Endothelial cell of umbilical vein (primary cell): ENCODE data around the gene RSPH1. TPM values are rescaled to one million over a fixed set of nuclear protein-coding genes. Genes with fewer than 3 reads are reported as not detected.

Experiments
- BruUV-seq: library from RNA; stranded (reverse); fragments of 400-500 nt; replicated peaks from 2 replicates; lab custom pipeline; 2021; lab: Mats Ljungman, UMichigan
- CTCF ChIA-PET: fragments of 300-600, 350-600 bp; sonication (Branson Sonifier 250); formaldehyde crosslinking; loops from one replicate; lab custom pipeline; 2021; ENCODE audit warnings: antibody characterized with exemption, inconsistent platforms; lab: Charles Lee
- POLR2A ChIA-PET: fragments of 300-600, 350-600 bp; sonication (Branson Sonifier 250); formaldehyde crosslinking; loops from one replicate; lab custom pipeline; 2021; ENCODE audit warnings: antibody characterized with exemption, inconsistent platforms; lab: Charles Lee
- DNase-seq: peaks from one replicate; pipeline ENCODE4 v3.0.0-alpha.2; 2011; ENCODE audit warnings: low read depth, low spot score
- FAIRE-seq: peaks from 2 replicates; lab custom pipeline; 2011; peaks lifted over from hg19 to GRCh38; lab: Jason Lieb, UNC
- H2AFZ ChIP-seq: 2 replicates; pipeline ENCODE4 v1.6.0; 2012; ENCODE audit warnings: low read depth, low read length, control low read depth, inconsistent platforms
- H3K27ac ChIP-seq: 2 replicates; pipeline ENCODE4 v1.5.1; 2011; ENCODE audit warnings: low read depth, mild to moderate bottlenecking, control low read depth, low read length, moderate library complexity; ENCODE audit not compliant: insufficient read depth
- H3K27me3 ChIP-seq, 2 experiments: 2 replicates each; pipeline versions ENCODE4 v1.6.0 to v1.6.1; 2011; ENCODE audit warnings: low read length in 2 of 2, mixed read lengths in 1 of 2; ENCODE audit not compliant: control insufficient read depth in 2 of 2, insufficient read depth in 2 of 2
- H3K36me3 ChIP-seq, 2 experiments: 2 replicates in 1 of 2; 3 replicates in 1 of 2; pipeline ENCODE4 v1.5.1; 2011; ENCODE audit warnings: low read length in 2 of 2, mild to moderate bottlenecking in 1 of 2, moderate library complexity in 1 of 2; ENCODE audit not compliant: control insufficient read depth in 2 of 2, insufficient read depth in 2 of 2; ENCODE audit errors: extremely low read depth in 1 of 2
- H3K4me1 ChIP-seq: 3 replicates; pipeline ENCODE4 v1.5.1; 2011; ENCODE audit warnings: mild to moderate bottlenecking, low read length; ENCODE audit not compliant: control insufficient read depth, insufficient read depth; ENCODE audit errors: extremely low read depth
- H3K4me2 ChIP-seq: 2 replicates; pipeline ENCODE4 v1.6.1; 2011; ENCODE audit warnings: low read length, control low read depth, mixed read lengths; ENCODE audit not compliant: insufficient read depth
- H3K4me3 ChIP-seq, 3 experiments: fragments of 200-600 bp in 1 of 3; sonication (generic), shearing (Covaris generic) in 1 of 3; replicated peaks in 1 of 3; 2 replicates each; pipeline ENCODE4 v1.5.1; 2011 to 2016; ENCODE audit warnings: control low read depth in 3 of 3, low read length in 3 of 3, mild to moderate bottlenecking in 2 of 3, inconsistent platforms in 1 of 3, low read depth in 1 of 3, moderate library complexity in 1 of 3; ENCODE audit not compliant: insufficient read depth in 1 of 3
- H3K79me2 ChIP-seq: 2 replicates; pipeline ENCODE4 v1.6.0; 2012; ENCODE audit warnings: low read length, inconsistent platforms; ENCODE audit not compliant: control insufficient read depth, insufficient read depth
- H3K9ac ChIP-seq: replicated peaks from 2 replicates; pipeline ENCODE3; 2011; ENCODE audit warnings: low read length, control low read depth; ENCODE audit not compliant: insufficient read depth; ENCODE audit errors: extremely low read depth
- H3K9me1 ChIP-seq: replicated peaks from 3 replicates; pipeline ENCODE4 v1.6.0; 2011; ENCODE audit warnings: mild to moderate bottlenecking, low read length; ENCODE audit not compliant: control insufficient read depth, insufficient read depth; ENCODE audit errors: extremely low read depth
- H3K9me3 ChIP-seq: replicated peaks from 2 replicates; pipeline ENCODE4 v1.5.1; 2012; ENCODE audit warnings: low read length, inconsistent platforms; ENCODE audit not compliant: control insufficient read depth, insufficient read depth
- H4K20me1 ChIP-seq: replicated peaks from 2 replicates; pipeline ENCODE3; 2011; ENCODE audit warnings: mild to moderate bottlenecking, low read length; ENCODE audit not compliant: control insufficient read depth, insufficient read depth; ENCODE audit errors: extremely low read depth
- EZH2 ChIP-seq: IDR thresholded peaks from 2 replicates; pipeline ENCODE4 v1.6.1; 2012; ENCODE audit warnings: borderline replicate concordance, low read depth, mild to moderate bottlenecking, moderate library complexity, low read length, inconsistent platforms; ENCODE audit not compliant: severe bottlenecking
- GATA2 ChIP-seq: IDR thresholded peaks from 2 replicates; pipeline ENCODE4 v1.7.0; 2011; ENCODE audit warnings: low read depth, mild to moderate bottlenecking, moderate library complexity, mixed read lengths, low read length; ENCODE audit not compliant: insufficient read length, insufficient read depth
- MAX ChIP-seq: IDR thresholded peaks from 2 replicates; pipeline ENCODE4 v1.6.1; 2011; ENCODE audit not compliant: insufficient read depth, insufficient read length
- POLR2A ChIP-seq: IDR thresholded peaks from 2 replicates; pipeline ENCODE4 v1.6.1; 2012; ENCODE audit warnings: low read depth, mild to moderate bottlenecking, control low read depth, low read length
- dilution Hi-C: fragments of 300-500 bp; cut with MboI; formaldehyde crosslinking; loops from one replicate; pipeline ENCODE4 v1.15.0; 2019; ENCODE audit warnings: low sequenced_read_pairs; ENCODE audit not compliant: extremely low pct_ligation_motif_present
- intact Hi-C: fragments of 100-400 bp; cut with micrococcal nuclease; formaldehyde crosslinking; loops from one replicate; pipeline ENCODE4 v1.10.0; 2022
- polyA plus RNA-seq, 4 experiments: library from polyadenylated mRNA; depleted of rRNA in 3 of 4; stranded (reverse) in 3 of 4; unstranded in 1 of 4; fragments of >200 nt; gene quantifications; 2 replicates each; pipeline versions ENCODE4 v1.2.1 to v1.2.3, GENCODE V29; 2011 to 2012; ENCODE audit warnings: missing spikeins in 1 of 4
- total RNA-seq: library from RNA; stranded (reverse); gene quantifications from 2 replicates; pipeline ENCODE4 v1.2.3, GENCODE V29; 2021

RSPH1 gene
- total and polyA plus RNA-seq, 2 donors (not counting 3 experiments of a cell fraction or from before 2014, with no cell fraction given): 0.08 TPM; not detected in 1

GRCh38 chr21:42463861-42464515, 32.0 kb downstream of the RSPH1 start:
- peak; percentile 52 for DNase-seq
- H3K4me3 ChIP-seq: no peak overlapping the region
- H3K4me1 ChIP-seq: no peaks in the 10 kb centered on the region
- no peak overlapping the region for H3K9ac ChIP-seq
- no peaks in the 10 kb centered on the region for H3K36me3 ChIP-seq
- H2AFZ ChIP-seq: no peak overlapping the region
- peaks cover 3 to 4% of the 10 kb centered on the region in 2 experiments for H3K27me3 ChIP-seq
- no peaks in the 10 kb centered on the region for H4K20me1 ChIP-seq
- H3K27ac ChIP-seq: no peak overlapping the region
- ChIA-PET POLR2A (no interaction called here), CTCF (no interaction called here)
- dilution Hi-C loops: no loop called here
- no peaks in the 10 kb centered on the region for H3K79me2 ChIP-seq
- no peaks in the 10 kb centered on the region for H3K9me1 ChIP-seq
- H3K9me3 ChIP-seq: no peaks in the 10 kb centered on the region
- intact Hi-C loops: no loop called here
- TF ChIP-seq EZH2: no peak
- no TSS peak for BruUV-seq
- peak; percentile 8 for FAIRE-seq
- H3K4me2 ChIP-seq: no peak overlapping the region

- peaks cover 0 to 3% of the 10 kb centered on the region in 2 experiments for H3K27me3 ChIP-seq
- H4K20me1 ChIP-seq: no peaks in the 10 kb centered on the region
- FAIRE-seq: no peak
- no peak overlapping the region for H3K4me2 ChIP-seq
- no TSS peak for BruUV-seq
- no peaks in the 10 kb centered on the region for H3K36me3 ChIP-seq
- no peak for DNase-seq
- H2AFZ ChIP-seq: no peak overlapping the region
- intact Hi-C loops (no loop called here), dilution Hi-C loops (no loop called here)
- H3K9me3 ChIP-seq: no peaks in the 10 kb centered on the region
- no peaks in the 10 kb centered on the region for H3K9me1 ChIP-seq
- ChIA-PET POLR2A (no interaction called here), CTCF (no interaction called here)
- no peak overlapping the region for H3K27ac ChIP-seq
- no peak overlapping the region for H3K4me3 ChIP-seq
- H3K4me1 ChIP-seq: no peaks in the 10 kb centered on the region
- H3K9ac ChIP-seq: no peak overlapping the region
- no peaks in the 10 kb centered on the region for H3K79me2 ChIP-seq
- TF ChIP-seq GATA2 (no peak), POLR2A (no peak), MAX (no peak)
Measured at GRCh38 chr21:42461881-42462877, 33.8 kb downstream of the RSPH1 start.
